ENCODE results near the gene SLC6A19. TPM values are rescaled to one million over a fixed set of nuclear protein-coding genes. Genes with fewer than 3 reads are reported as not detected.

Gene SLC6A19
- not detected in 2 replicates for total RNA-seq

DNA sequence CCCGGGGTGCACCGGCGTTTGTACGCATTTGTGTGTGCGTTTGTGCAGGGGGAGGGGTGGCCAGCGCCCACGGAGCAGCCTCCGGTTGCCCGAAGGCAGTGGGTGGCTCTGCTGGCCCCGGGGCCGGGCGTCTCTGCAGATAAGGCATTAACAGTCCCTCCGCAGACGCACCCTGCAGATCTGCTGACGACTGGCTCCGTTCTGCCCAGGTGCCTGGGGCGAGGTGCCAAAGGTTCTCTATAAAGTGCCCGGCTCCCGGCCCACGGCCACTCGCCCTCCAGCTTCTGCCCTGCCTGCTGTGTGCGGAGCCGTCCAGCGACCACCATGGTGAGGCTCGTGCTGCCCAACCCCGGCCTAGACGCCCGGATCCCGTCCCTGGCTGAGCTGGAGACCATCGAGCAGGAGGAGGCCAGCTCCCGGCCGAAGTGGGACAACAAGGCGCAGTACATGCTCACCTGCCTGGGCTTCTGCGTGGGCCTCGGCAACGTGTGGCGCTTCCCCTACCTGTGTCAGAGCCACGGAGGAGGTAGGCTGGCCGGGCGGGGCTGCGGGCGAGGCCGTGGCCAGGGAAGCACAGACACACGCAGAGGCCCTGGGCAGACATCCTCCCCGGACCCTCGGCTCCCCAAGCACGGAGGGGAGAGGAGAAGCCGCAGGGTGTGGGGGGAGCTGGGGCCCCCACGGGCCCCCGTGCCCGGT is at the start of gene SLC6A19:
Gene SLC6A19, plus strand, starts transcription at position 269 of the 699 bp plus-strand sequence. Its CDS starts 56 bp downstream, at position 325.

DNA sequence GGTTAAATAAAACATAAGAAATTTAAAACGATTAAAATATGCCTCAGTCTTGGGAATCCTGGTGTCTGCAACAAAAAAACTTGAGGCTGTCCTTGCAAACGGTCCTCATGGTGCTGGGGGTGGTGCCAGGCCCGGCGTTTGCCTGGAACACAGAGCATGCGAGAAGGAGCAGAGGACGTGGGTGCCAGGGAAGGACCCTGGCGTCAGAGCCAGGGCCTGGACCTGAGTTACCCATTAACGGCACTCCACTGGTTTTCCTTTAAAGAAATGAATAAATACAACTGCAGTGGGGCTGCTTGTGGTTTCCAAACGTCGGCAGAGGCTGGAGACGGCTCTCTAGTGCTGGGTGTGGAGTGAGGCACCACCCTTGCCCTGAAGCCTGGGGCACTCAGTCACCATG is 23.7 kb downstream of the SLC6A19 start, which contains the start of gene SLC6A18:
Gene SLC6A18, plus strand, starts transcription at position 301 of the 400 bp plus-strand sequence. Its CDS starts 97 bp downstream, at position 398.

Other genes with a start within 250 kb of the SLC6A19 start
- gene NKD2, start 192.8 kb upstream of the SLC6A19 start, total RNA-seq: 13.9 and 20.2 TPM in 2 replicates
- gene SLC12A7, start 89.5 kb upstream of the SLC6A19 start, total RNA-seq: 13.8 and 15.0 TPM in 2 replicates
- gene SLC6A18, start 23.8 kb downstream of the SLC6A19 start, total RNA-seq: not detected in 2 replicates
- gene TERT, start 93.5 kb downstream of the SLC6A19 start, total RNA-seq: not detected in 2 replicates
- gene CLPTM1L, start 143.5 kb downstream of the SLC6A19 start, total RNA-seq: 70.6 and 73.9 TPM in 2 replicates
- gene SLC6A3, start 243.8 kb downstream of the SLC6A19 start, total RNA-seq: 0.05 TPM in 1 of 2 replicates, not detected in the other